UCSD-AML1 (cell line): ENCODE measurements around the gene NUCB1.
"Not testable (repeated sequence)": the region's sequence is repeated elsewhere in the genome, so short reads cannot be mapped to it uniquely, and the experiment has no call there.

Source experiments
- DNase-seq: peaks from one replicate; lab custom pipeline; 2025; ENCODE audit not compliant: unreplicated experiment; lab: John Stamatoyannopoulos, UW

NUCB1 gene

DNA sequence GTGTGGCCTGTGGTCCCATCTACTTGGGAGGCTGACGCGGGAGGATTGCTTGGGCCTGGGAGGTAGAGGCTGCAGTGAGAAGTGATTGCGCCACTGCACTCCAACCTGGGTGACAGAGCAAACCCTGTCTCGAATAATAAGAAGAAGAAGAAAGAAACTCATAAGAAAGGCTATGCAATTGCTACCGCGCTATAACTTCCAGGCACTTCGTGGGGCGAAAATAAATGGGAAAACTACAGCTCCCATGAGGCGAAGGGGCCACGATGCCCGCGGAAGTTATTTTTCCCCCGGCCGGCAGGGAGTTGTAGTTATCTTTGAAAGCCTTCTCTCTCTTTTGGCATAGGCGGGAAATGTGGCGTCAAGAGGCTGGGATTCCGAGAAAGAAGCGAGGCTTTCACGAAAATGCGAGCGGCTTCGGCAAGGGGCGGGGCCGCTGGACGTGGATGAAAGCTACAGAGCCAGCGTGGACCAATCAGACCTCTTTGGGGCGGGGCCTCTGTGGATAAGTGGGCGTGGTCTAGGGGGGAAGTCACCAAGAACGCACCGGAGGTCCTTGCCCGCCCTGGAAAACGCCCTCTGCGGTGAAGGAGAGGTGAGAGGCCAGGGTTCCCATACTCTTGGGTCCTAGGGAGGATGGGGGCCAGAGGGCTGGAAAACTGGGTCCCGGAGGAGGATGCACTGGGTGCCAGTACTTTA, at the start of gene NUCB1:
NUCB1 (plus strand) TSS at position 532 of the 696 bp plus-strand sequence. CDS start 485 bp downstream, outside the sequence.
- DNase-seq = peak; percentile 99

DNA sequence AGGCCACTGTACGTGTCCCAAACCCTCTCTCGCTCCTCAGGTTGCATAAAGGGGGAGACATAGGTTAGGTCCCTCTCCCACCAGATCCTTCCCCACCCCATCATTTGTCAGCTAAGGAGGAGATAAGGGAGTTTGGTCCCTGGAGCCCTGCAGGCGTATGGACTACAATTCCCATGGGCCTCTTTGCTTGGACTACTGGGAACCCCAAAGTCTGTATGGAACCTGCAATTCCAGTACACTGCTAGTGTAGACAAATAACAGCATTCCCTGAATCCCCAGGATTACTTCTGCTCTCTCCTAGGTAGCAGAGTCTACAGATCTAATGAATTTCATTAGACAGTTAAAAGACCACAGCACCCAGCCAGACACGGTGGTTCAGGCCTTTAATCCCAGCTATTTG, 47.8 kb upstream of the NUCB1 start:
- DNase-seq = no peak

DNA sequence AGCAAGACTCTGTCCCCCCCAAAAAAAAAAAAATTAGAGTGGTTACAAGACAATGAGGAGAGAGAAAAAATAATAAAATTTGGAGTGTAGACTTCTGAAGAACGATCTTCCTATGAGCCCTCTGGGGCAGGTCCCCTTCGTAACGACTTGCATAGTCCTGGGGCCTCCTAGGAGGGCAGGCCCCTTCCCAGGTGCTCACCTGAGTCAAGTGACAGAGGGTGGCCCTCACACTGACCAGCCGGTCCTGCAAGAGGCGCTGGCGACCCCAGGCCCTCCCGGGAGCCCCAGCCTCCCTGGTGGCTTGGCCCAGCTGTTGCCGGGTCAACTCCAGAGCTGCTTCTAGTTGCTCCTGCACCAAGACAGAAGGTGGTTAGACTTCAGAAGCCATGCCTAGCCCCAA, 46.6 kb upstream of the NUCB1 start:
- no peak for DNase-seq

DNA sequence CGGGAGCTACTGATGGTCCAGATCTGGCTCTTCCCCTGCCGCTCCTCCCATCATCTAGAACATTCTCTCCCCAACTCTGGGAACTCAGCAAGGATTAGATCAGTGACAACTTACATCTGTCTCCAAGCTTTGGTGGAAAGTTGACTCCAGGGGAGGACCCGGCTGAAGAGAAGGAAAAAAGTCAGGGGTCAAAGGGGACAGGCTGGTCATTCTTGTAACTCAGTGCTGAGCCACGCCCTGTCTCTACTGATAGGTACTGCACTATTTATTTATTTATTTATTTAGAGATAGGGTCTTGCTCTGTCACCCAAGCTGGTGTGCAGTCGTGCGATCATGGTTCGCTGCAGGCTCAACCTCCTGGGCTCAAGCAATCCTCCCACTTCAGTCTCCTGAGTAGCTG, 46.0 kb upstream of the NUCB1 start:
- DNase-seq = no peak

DNA sequence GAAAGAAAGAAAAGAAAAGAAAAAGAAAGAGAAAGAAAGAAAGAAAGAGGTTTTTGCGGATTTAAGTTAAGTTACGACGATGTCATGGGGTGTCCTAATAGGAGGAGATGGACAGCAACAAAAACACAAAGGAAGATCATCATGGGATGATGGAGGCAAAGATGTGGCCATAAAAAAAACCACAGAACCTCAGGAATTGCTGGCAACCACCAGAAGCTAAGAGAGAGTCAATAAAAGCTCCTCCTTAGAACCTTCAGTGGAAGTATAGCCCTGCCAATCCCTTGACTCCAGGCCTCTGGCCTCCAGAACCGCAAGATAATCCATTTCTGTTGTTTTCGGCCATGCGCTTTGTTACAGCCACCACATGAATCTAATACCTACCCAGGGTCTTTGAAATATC, 43.2 kb upstream of the NUCB1 start:
- no peak for DNase-seq

DNA sequence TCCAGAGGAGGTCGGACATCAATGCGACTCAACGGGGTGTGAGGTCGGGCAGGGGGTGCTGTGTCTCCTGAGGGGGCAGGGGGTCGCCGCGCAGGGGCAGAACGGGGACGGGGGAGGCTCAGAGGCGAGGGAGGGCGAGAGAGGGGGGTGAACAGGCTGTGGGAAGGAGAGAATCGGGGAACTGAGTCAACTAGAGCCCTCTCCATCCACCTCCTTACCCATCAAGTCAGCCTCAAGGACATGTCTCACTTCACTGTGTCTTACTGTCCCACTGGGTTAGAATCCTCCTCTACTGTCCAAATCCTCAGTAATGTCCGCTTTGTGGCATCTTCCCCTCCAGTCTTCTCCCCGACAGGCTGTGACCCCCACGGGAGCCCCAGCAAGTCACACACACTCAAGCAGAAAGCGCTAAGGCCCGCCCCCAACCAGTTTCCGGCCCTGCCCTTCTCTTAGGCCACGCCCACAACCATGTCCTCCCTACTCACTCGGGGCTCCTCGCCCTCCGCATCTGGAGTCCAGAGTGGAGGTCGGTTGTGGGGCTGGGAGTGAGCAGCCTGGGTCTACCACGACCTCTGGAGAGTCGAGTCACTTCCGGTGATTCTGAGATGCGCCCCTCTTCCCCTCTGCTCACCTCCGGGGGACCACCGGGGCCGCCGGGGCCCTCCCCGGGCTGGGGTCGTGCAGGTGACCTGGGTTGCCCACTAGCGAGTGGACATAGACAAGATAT, 41.0 kb upstream of the NUCB1 start:
- no peak for DNase-seq

DNA sequence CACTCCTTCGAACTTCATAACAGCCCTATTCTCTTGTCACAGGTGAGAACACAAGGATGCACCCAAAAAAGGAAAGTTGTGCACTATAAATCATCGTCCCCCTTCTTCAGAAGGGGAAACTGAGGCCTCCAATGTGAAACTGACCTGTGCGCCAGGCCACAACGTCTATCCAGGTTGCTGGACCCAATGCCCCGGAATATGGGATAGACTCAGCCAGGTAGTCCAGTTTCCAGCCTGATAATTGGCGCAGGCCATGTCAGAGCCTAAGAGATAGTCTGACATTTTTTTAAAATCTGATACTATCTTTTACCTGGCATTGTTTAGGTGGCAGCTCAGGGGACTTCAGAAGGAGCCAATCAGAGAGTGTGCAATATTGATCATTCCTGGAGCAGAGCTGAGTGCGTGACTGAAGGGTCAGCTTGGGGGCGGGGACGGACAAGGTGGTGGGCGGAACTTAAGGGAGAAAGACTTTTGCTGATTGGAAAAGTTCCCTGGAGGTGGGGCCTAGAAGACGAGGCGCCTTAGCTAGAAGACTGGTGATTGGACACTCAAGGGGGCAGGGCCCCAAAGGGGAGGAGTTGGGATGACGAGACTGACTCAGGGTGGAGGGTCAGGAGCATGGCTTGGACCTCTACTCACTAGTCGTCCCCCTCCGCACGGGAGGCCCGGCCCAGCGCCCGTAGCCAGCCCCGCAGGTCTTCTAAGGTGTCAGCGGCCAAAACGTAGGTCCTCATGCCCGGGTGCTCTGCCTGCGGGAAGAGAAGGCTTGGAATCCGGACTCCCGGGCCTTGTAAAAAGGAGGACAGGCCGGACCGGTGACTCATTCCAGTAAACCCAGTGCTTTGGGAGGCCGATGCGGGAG, 40.2 kb upstream of the NUCB1 start:
- DNase-seq = no peak

DNA sequence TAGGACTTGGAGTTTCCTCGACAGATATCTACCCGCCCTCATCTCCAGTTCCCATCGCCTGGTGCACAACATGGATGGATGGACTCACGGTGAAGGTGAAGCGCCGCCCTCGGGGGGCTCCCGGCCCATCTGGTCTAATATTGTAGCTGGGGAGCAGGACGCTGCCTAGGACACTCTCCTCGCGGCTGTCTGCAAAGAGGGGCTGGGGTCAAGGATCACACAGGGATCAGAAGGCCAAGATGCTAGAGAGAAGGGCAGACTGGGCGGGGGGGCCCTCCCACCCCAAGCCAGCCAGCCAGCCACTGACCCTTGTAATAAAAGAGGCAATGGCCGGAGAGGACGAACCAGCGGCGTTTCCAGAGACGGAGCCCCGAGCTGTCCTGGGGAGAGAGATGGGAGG, 38.8 kb upstream of the NUCB1 start:
- DNase-seq = no peak

DNA sequence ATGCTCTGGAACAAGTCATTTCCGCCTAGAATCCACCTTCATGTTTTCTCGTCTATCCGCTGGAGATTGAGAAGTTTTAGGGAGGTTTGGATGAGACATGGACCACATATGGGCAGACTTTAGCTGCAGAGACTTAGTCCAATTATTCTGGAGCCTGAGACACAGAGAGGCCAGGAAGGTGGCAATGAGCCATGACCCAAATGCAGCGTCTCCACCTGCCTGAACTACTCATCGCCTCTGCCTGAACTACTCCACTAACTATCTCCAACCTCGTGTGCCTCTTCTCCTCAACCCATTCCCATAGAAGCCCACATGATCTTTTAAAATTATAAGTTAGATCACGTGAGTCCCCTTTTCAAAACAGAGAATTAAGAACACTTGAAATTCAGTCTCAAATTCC, 37.3 kb upstream of the NUCB1 start:
- DNase-seq = no peak

DNA sequence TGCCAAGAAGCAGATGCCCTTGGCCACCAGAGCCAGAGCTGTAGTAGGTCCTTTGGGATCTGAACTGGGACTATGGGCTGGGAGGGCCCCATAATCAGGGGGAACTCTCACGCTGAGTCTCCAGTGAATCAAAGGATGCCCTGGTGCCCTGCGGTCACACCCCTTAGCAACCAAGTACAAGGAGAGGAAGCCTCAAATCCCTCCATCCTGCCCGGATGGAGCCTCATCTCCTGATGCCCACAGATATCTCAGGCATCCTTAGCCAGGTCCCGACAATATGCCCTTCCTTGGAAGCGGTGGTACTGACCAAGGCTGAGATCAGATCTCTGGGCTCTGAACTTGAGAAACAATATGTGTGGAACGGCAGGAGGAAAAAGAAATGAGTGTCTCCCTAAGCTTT, 33.4 kb upstream of the NUCB1 start:
- DNase-seq = no peak

DNA sequence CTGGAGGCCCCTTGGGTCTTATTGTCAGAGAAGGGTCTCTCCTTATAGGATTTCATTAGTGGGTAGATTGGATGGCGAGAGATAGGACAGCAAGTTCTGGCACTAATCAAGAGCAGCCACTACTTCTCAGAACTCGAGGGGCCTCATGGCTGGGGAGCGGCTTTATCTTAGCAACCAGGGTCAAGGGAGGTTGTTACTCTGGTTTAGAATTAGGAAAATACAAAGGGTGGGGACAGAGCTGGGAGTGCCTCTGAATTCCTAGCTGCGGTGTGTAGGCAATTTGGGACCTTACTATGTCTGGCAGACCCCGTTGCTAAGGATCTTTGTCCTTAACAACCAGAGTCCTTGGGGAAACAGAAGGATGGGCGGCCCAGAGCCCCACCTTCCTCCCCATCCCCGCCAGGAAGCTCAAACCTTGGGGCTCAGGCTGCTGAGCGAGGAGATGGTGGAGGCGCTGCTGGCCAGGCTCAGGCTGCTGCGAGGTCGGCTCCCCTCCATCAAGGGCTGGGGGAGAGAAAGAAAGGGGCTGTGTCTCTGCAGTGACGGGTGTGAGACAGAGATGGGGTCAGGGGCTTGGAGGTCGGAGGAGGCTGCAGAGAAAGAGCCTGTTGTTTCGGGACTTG, 32.9 kb upstream of the NUCB1 start:
- DNase-seq = no peak

DNA sequence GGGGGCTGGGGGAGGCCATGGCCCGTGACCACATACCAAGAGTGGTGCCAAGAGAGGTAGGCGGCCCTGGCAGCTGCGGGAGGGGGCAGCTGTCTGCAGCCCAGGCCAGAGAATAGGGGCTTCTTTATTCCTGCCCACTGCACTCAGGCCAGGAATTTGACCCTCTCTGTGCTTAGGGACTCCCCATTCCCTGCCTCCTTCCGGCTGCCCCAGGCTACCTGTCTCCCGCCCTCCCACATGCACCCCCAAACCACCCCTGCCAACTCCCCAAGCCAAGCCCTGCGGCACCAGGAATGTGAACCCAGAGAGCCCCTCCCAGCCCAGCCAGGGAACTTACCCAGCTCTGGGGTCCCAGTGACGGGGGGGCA, 32.4 kb upstream of the NUCB1 start:
- no peak for DNase-seq

DNA sequence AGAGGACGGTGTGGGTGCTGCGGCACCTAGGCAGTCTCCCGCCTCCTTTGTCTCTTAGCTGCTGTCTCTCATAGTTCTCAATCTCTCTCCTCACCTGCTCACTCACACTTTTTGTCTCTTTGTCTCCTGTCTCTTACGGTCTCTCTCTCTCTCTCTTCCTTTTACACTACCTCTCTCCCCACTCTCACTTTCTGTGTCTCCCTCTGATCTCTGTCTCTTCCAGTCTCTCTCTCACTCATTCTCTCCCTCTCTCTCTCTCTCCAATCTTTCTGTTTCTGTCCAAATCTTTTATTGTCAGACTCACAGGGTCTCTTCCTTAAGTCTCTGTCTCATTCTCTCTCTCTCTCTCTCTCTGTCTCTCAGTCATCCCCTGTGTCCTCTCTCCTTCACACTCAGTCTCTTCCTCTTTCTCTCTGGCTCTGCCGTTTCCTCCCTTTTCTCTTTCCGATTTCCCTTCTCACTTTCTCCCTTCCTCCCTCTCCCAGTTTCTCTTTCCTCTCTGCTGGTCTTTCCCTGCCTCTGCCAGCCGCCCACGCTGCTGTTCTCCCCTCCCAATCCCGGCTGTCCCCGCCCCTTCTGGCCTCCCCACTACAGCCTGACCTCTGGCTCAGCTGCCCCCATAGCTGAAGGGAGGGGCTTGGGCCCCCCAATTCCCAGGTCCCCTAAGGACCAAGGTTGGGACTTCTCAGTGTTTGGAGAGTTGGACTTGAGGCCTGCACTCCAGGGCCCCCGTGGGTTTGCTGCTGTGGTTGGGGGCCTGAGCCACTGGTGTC, 31.8 kb upstream of the NUCB1 start, which contains the start of gene PLEKHA4:
PLEKHA4 (minus strand) TSS at position 504 of the 773 bp plus-strand sequence. CDS start 997 bp downstream, outside the sequence.
- peak; percentile 20 for DNase-seq

DNA sequence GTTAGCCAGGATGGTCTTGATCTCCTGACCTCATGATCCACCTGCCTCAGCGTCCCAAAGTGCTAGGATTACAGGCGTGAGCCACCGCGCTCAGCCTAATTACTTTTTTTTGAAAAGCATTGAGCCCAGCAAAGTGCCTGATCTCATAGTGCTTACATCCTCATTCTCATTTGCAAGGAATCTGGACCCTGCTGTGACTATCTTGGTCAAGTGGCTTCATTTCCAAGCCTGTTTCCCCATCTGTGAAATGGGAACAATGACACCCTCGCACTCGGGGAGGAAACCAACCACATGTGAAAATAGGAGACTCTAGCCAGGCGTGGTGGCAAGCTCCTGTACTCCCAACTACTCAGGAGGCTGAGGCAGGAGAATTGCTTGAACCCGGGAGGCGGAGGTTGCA, 30.1 kb upstream of the NUCB1 start:
- DNase-seq = no peak

DNA sequence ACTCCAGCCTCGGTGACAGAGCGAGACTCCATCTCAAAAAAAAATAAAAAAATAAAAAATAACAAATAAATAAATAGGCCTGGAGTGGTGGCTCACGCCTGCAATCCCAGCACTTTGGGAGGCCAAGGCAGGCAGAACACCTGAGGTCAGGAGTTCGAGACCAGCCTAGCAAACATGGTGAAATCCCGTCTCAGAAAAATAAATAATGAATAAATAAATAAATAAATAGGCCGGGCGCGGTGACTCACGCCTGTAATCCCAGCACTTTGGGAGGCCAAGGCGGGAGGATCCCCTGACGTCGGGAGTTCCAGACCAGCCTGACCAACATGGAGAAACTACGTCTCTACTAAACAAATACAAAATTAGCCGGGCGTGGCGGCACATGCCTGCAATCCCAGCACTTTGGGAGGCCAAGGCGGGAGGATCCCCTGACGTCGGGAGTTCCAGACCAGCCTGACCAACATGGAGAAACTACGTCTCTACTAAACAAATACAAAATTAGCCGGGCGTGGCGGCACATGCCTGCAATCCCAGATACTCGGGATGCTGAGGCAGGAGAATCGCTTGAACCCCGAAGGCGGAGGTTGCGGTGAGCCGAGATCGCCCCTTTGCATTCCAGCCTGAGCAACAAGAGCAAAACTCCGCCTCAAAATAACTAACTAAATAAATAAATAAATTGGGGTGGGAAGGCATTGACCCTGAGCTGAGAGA, 28.5 kb upstream of the NUCB1 start:
- DNase-seq = not testable (repeated sequence)

DNA sequence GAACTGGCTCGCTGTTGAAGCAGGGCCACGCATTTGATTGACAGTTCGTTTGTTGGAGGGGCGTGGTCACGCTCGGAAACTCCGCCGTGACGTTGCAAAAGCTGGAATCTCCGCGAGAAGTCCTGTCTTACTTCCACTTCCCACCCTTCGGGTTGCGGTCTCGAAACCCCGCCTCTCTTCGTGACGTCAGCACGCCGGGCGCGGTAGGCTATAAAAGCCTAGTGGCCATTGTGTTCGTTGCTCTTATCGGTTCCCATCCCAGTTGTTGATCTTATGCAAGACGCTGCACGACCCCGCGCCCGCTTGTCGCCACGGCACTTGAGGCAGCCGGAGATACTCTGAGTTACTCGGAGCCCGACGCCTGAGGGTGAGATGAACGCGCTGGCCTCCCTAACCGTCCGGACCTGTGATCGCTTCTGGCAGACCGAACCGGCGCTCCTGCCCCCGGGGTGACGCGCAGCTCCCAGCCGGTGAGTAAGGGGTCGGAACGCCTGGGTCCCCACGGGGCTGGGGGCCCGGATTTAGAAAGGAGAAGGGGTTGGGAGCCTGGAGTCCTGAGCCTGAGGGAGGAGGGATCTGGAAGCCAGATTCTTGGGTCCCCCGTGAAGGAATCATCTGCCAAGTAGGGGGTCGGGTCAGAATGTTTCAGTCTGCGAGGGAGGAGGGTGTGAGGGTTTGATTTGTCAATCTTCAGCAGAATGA, 27.8 kb upstream of the NUCB1 start, which contains the start of gene PPP1R15A:
PPP1R15A (plus strand) TSS at position 240 of the 702 bp plus-strand sequence. CDS start 813 bp downstream, outside the sequence.
- DNase-seq = peak; percentile 98

DNA sequence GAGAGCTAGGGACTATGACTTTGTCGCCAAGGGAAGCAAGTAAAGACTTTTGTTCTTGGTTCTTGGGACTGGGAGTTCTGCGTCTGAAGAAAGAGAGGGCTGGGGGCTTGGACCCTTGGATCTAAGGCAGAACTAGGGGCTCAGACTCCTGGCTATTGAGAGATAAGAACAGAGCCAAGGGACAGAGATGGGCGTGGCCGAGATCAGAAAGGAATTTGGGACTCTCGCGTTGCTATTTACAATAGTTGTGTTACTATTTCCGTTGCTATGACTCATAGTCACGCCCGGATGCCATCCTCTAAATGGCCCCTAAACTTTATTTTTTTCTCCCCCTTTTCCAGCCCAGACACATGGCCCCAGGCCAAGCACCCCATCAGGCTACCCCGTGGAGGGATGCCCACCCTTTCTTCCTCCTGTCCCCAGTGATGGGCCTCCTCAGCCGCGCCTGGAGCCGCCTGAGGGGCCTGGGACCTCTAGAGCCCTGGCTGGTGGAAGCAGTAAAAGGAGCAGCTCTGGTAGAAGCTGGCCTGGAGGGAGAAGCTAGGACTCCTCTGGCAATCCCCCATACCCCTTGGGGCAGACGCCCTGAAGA, 27.1 kb upstream of the NUCB1 start:
- DNase-seq = peak; percentile 70

DNA sequence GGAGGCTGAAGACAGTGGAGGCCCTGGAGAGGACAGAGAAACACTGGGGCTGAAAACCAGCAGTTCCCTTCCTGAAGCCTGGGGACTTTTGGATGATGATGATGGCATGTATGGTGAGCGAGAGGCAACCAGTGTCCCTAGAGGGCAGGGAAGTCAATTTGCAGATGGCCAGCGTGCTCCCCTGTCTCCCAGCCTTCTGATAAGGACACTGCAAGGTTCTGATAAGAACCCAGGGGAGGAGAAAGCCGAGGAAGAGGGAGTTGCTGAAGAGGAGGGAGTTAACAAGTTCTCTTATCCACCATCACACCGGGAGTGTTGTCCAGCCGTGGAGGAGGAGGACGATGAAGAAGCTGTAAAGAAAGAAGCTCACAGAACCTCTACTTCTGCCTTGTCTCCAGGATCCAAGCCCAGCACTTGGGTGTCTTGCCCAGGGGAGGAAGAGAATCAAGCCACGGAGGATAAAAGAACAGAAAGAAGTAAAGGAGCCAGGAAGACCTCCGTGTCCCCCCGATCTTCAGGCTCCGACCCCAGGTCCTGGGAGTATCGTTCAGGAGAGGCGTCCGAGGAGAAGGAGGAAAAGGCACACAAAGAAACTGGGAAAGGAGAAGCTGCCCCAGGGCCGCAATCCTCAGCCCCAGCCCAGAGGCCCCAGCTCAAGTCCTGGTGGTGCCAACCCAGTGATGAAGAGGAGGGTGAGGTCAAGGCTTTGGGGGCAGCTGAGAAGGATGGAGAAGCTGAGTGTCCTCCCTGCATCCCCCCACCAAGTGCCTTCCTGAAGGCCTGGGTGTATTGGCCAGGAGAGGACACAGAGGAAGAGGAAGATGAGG, 26.4 kb upstream of the NUCB1 start:
- DNase-seq = peak; percentile 37
